ENCODE data around the gene DBNL. TPM values are rescaled to one million over a fixed set of nuclear protein-coding genes. Genes with fewer than 3 reads are reported as not detected.

DBNL gene
- total RNA-seq, 1 donor from 2014 or later: 165 TPM

- intact Hi-C loops (cut with micrococcal nuclease): no loop called here
Measured at GRCh38 chr7:44075296-44076075, 31.0 kb downstream of the DBNL start.

GRCh38 chr7:44076101-44076895, 31.8 kb downstream of the DBNL start:
- intact Hi-C loops (cut with micrococcal nuclease): no loop called here

GRCh38 chr7:44077061-44077460, 32.6 kb downstream of the DBNL start:
- intact Hi-C loops (cut with micrococcal nuclease): no loop called here

GRCh38 chr7:44077681-44078091, 33.2 kb downstream of the DBNL start:
- intact Hi-C loops (cut with micrococcal nuclease): no loop called here

- intact Hi-C loops (cut with micrococcal nuclease): no loop called here
Measured at GRCh38 chr7:44078521-44078920, 34.0 kb downstream of the DBNL start.

- intact Hi-C loops (cut with micrococcal nuclease): loop anchor here (5.0 kb wide), 3 partner anchors 398 to 1033 kb away; partner anchors contain the start of genes TBRG4 and ZMIZ2
Measured at GRCh38 chr7:44079331-44080021, 35.0 kb downstream of the DBNL start.

- intact Hi-C loops (cut with micrococcal nuclease): loop anchor here (5.0 kb wide), 3 partner anchors 397 to 1032 kb away; partner anchors contain the start of genes TBRG4 and ZMIZ2
Measured at GRCh38 chr7:44080118-44080517, 35.6 kb downstream of the DBNL start.

- intact Hi-C loops (cut with micrococcal nuclease): loop anchor here (1.0 to 5.0 kb wide), 4 partner anchors 7 to 1032 kb away; partner anchors contain the start of genes TBRG4 and ZMIZ2
Measured at GRCh38 chr7:44080686-44081265, 36.3 kb downstream of the DBNL start.

GRCh38 chr7:44081266-44081748, 36.8 kb downstream of the DBNL start:
- intact Hi-C loops (cut with micrococcal nuclease): loop anchor here (1.0 to 5.0 kb wide), 4 partner anchors 8 to 1031 kb away; partner anchors contain the start of genes TBRG4 and ZMIZ2

- intact Hi-C loops (cut with micrococcal nuclease): loop anchor here (1.0 to 5.0 kb wide), 15 partner anchors 37 to 1030 kb away; partner anchors contain the start of genes H2AZ2, MYO1G, NUDCD3 and OGDH
Measured at GRCh38 chr7:44082541-44083207, 38.2 kb downstream of the DBNL start.

- intact Hi-C loops (cut with micrococcal nuclease): loop anchor here (5.0 kb wide), 3 partner anchors 394 to 1029 kb away; partner anchors contain the start of genes TBRG4 and ZMIZ2
Measured at GRCh38 chr7:44083796-44084195, 39.3 kb downstream of the DBNL start.

- intact Hi-C loops (cut with micrococcal nuclease): loop anchor here (5.0 kb wide), 3 partner anchors 393 to 1028 kb away; partner anchors contain the start of genes TBRG4 and ZMIZ2
Measured at GRCh38 chr7:44084701-44085100, 40.2 kb downstream of the DBNL start.

GRCh38 chr7:44085546-44085945, 41.0 kb downstream of the DBNL start:
- intact Hi-C loops (cut with micrococcal nuclease): no loop called here

- intact Hi-C loops (cut with micrococcal nuclease): no loop called here
Measured at GRCh38 chr7:44086627-44087026, 42.1 kb downstream of the DBNL start.

- intact Hi-C loops (cut with micrococcal nuclease): no loop called here
Measured at GRCh38 chr7:44087911-44088838, 43.7 kb downstream of the DBNL start.

GRCh38 chr7:44093102-44093641, 48.7 kb downstream of the DBNL start:
- intact Hi-C loops (cut with micrococcal nuclease): no loop called here

- intact Hi-C loops (cut with micrococcal nuclease): no loop called here
Measured at GRCh38 chr7:44094365-44094764, 49.9 kb downstream of the DBNL start.

- intact Hi-C loops (cut with micrococcal nuclease): no loop called here
Measured at GRCh38 chr7:44094883-44095592, 50.5 kb downstream of the DBNL start.

Data from T-helper 1 cell treated with Interleukin-12 subunit alpha and Interleukin-12 subunit beta and Interleukin-4 antibody, amounts not matched to agents 30 ng/mL and 1 ng/mL, for 36 hours (primary cell).